ENCODE measurements around the gene CDKN2D. TPM values are rescaled to one million over a fixed set of nuclear protein-coding genes. Genes with fewer than 3 reads are reported as not detected.

CDKN2D gene
- total and polyA plus RNA-seq, 2 of the 13 experiments (the other 11 are each of a cell fraction or from before 2014, with no cell fraction given) = 5.4 to 8.6 TPM

DNA sequence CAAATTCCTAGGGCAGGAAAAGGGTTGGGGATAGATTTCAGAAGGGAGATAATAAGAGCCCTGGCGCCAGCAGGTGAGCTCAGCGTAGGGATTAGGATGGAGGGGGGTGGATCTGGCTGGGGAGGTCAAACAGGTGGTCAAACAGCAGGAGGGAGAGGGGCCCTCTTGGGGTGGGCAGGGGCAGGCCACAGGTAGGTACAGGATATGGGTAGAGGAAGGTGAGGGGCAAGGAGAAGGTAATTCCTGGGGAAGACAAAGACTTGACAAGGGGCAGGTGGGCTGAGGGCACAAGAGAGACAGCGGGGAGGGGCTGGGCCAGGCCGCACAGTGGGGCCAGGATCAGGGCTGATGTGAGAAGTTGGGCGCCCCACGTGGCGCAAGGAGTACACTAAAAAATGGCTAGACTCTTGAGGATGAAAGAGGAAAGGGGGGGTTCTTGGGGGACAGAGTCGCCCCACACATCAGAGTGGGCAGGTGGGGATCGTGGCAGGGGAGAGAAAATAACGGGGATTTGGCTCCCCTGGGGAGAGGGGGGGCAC lies 3.7 kb downstream of the CDKN2D start (continued):
- TF ChIP-seq PCBP1 (IDR thresholded peaks at IDR 0.05; ENCODE audit: borderline replicate concordance, low read depth, low read length) (0 out of 2 replicates have a peak, but pooled peaks have one; percentile 4), ZNF292 (CRISPR knock-in tag; IDR thresholded peaks at IDR 0.05; ENCODE audit: borderline replicate concordance, low read depth) (no peak), IRF2 (CRISPR knock-in tag; IDR thresholded peaks at IDR 0.05) (no peak), NFYB (CRISPR knock-in tag; IDR thresholded peaks at IDR 0.05) (no peak), NKX3-1 (CRISPR knock-in tag; IDR thresholded peaks at IDR 0.05) (no peak), ARNTL (CRISPR knock-in tag; IDR thresholded peaks at IDR 0.05) (no peak), STAG1 (CRISPR knock-in tag; IDR thresholded peaks at IDR 0.05) (0 out of 2 replicates have a peak, but pooled peaks have one; percentile 10)
- TF ChIP-seq, protein P1, sequence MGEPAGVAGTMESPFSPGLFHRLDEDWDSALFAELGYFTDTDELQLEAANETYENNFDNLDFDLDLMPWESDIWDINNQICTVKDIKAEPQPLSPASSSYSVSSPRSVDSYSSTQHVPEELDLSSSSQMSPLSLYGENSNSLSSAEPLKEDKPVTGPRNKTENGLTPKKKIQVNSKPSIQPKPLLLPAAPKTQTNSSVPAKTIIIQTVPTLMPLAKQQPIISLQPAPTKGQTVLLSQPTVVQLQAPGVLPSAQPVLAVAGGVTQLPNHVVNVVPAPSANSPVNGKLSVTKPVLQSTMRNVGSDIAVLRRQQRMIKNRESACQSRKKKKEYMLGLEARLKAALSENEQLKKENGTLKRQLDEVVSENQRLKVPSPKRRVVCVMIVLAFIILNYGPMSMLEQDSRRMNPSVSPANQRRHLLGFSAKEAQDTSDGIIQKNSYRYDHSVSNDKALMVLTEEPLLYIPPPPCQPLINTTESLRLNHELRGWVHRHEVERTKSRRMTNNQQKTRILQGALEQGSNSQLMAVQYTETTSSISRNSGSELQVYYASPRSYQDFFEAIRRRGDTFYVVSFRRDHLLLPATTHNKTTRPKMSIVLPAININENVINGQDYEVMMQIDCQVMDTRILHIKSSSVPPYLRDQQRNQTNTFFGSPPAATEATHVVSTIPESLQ (CRISPR knock-in tag; conservative IDR thresholded peaks at IDR 0.05) = no peak
- TF ChIP-seq, protein P2, sequence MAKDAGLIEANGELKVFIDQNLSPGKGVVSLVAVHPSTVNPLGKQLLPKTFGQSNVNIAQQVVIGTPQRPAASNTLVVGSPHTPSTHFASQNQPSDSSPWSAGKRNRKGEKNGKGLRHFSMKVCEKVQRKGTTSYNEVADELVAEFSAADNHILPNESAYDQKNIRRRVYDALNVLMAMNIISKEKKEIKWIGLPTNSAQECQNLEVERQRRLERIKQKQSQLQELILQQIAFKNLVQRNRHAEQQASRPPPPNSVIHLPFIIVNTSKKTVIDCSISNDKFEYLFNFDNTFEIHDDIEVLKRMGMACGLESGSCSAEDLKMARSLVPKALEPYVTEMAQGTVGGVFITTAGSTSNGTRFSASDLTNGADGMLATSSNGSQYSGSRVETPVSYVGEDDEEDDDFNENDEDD (CRISPR knock-in tag; IDR thresholded peaks at IDR 0.05; ENCODE audit: borderline replicate concordance) = no peak
- TF ChIP-seq, protein P3, sequence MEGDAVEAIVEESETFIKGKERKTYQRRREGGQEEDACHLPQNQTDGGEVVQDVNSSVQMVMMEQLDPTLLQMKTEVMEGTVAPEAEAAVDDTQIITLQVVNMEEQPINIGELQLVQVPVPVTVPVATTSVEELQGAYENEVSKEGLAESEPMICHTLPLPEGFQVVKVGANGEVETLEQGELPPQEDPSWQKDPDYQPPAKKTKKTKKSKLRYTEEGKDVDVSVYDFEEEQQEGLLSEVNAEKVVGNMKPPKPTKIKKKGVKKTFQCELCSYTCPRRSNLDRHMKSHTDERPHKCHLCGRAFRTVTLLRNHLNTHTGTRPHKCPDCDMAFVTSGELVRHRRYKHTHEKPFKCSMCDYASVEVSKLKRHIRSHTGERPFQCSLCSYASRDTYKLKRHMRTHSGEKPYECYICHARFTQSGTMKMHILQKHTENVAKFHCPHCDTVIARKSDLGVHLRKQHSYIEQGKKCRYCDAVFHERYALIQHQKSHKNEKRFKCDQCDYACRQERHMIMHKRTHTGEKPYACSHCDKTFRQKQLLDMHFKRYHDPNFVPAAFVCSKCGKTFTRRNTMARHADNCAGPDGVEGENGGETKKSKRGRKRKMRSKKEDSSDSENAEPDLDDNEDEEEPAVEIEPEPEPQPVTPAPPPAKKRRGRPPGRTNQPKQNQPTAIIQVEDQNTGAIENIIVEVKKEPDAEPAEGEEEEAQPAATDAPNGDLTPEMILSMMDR (CRISPR knock-in tag; IDR thresholded peaks at IDR 0.05) = peak; percentile 43
- TF ChIP-seq, protein P4, sequence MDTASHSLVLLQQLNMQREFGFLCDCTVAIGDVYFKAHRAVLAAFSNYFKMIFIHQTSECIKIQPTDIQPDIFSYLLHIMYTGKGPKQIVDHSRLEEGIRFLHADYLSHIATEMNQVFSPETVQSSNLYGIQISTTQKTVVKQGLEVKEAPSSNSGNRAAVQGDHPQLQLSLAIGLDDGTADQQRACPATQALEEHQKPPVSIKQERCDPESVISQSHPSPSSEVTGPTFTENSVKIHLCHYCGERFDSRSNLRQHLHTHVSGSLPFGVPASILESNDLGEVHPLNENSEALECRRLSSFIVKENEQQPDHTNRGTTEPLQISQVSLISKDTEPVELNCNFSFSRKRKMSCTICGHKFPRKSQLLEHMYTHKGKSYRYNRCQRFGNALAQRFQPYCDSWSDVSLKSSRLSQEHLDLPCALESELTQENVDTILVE (CRISPR knock-in tag; IDR thresholded peaks at IDR 0.05) = no peak

All from HepG2 (cell line).